GM19193 (cell line): ENCODE results near the gene RNF183.
A peak's percentile ranks its signal among the peaks of the same experiment; 100 is the strongest.

Source experiments
- POLR2A ChIP-seq: IDR thresholded peaks from 4 replicates; pipeline ENCODE4 v1.6.1; 2011; ENCODE audit not compliant: insufficient read depth, insufficient read length; ENCODE audit errors: extremely low read depth

RNF183 gene

DNA sequence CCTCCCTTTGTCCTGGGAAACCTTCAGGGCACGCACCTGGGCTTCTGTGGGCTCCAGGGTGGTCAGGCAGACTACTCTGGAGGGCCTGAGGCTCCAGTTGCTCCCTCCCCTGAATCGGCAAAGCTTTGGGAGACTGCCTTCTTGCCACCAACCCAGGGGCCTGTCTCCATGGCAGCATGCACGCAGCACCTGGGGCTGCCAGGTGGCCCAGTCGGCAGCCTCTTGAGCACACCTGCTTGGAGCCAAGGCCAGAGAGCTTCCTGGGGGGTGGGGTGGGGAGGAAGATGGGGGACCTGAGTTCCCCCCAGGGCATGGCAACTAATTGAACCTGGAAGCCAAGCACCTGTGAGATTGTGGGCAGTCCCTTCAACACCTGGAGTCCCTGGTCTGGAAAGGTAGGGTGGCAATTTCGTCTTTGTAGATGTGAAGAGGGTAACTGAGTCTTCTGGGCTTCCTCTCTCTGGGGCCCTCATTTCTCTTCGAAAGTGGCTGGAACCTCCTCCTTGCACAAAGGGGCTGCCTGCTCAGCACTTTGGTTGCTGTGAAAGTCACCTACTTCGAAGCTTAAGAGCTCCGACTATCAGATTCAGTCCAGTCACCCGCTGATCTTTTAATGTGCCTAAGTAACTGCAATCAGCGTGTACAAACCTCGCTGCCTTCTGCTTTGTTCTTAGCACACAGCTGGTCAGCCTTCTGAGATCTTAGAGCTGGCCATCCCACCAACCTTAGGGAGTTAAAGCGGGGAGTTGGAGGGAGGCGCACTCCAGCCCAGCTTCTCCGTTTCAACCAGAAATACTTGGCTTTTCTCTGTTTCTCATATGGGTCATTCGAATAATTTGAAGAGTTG lies 4.0 kb downstream of the RNF183 start:
- no peak for TF ChIP-seq POLR2A

DNA sequence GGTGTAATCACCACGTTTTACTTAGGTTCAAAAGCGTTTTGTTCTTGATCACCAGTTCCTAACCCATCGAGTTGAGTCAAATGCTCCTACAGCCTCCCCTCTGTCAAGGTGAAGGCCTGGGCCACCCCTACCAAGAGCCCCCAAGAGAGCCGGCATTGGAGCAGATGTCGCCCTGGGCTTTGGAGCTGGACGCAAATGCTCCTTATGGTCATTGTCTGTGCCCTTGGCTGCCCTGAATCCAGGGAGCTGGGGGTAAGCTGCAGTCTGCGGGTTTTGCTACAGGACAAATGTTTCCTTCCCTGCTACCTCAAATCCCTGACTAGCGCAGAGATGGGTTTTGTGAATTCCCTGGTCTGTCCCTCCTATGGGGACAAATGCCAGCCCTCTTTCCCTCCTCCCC lies 4.9 kb downstream of the RNF183 start:
- no peak for TF ChIP-seq POLR2A

DNA sequence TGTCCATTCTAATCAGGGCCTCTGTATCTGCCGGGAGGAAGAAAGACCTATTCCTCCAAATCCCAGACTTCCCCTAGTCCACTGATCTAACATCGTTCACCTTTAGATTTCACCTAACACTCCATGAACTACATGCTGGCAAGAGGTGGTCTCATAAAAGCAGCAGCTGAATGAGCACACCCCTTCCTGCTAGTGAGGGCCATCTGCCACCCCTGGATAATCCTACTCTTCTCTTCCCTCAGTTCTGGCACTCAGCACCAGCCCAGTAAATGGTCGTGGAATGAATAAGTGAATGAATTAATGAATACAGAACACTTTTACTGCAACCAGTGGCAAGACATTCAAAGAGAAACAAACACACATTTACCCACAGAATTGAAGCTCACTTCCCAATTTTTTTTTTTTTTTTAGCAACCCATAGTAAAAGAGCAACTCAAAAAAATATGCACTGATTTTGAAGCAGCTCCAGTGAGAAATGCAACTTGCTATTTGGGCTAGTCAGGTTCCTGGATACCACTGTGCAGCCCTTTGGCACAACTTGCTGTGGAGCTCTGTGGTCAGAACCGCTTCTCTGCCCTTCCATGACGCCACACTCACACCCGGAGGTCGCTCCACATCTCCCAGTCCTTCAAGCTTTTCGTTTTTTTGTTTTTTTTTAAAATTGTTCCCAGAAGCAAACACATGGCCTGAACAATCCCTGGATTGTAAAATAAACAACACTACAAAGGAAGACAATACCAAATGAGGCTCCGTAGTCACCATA lies 6.2 kb downstream of the RNF183 start:
- no peak for TF ChIP-seq POLR2A

DNA sequence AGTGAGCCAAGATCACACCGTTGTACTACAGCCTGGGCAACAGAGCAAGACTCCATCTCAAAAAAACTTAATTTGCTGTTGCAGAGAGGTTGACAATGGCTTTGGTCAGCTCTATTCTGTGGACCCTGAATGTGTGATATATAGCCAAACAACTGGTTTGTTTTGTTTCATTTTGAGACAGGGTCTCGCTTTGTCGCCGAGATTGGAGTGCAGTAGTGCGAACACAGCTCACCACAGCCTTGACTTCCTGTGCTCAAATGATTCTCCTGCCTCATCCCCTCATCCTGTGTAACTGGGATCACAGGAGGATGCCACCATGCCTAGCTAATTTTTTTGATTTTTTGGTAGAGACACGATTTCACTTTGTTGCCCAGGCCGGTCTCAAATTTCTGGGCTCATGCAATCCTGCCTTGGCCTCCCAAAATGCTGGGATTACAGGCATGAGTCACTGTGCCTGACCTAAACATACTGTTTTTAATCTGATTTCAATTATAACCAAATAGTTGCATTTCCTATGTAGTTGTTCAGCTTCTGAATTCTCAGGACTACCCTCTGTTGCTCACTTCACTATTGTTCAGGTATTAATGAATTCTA lies 9.8 kb downstream of the RNF183 start:
- no peak for TF ChIP-seq POLR2A

DNA sequence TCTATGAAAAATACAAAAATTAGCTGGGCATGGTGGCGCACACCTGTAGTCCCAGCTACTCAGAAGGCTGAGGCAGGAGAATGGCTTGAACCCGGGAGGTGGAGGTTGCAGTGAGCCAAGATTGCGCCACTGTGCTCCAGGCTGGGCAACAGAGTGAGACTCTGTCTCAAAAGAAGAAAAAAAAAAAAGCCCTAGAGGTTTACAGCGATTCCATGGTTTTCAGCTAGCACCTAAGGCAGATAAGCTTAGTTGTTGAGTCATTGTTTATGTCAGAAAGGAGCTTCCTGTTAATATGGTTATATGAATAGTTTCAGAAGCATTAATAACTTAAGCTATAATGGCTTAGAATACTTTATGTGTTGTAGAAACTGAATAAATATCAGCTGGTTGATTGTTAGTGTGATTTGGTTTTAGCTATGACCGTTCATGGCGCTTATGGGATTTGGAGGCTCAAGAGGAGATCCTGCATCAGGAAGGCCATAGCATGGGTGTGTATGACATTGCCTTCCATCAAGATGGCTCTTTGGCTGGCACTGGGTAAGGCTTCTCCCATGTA lies 13.0 kb downstream of the RNF183 start:
- TF ChIP-seq POLR2A = no peak

DNA sequence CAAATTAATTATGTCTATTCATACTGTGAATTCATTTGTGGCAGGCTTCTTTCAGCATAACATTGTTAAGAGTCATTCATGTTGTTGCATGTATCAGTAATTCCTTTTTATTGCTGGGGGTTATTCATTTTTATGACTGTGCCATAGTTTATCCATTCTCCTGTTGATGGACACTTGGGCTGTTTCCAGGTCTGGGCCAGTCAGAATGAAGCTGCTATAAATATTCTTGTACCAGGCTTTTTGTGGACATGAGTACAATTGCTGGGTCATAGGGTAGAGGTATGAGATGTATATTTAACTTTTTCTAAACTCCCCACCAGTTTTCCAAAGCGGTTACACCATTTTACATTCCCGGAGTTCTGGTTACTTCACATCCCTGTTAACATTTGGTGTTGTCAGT lies 14.1 kb downstream of the RNF183 start:
- TF ChIP-seq POLR2A = no peak

DNA sequence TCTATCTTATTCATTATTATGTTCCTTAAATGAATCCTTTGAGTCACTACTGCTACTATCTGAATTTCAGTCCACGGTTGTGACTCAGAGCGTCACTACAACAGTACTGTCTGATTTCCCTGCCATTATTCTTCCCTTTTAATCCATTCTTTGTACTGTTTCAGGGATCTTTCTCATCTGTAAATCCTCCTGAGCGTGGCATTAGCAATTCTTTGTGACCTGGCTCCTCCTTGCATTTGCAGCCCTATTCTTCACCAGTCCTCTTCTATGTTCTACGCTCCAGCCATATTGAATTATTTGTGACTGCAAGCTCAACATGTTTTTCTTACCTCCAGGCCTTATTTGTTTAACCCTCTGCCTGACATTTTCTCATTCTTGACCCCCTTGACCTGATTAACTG lies 21.8 kb downstream of the RNF183 start:
- TF ChIP-seq POLR2A = no peak

DNA sequence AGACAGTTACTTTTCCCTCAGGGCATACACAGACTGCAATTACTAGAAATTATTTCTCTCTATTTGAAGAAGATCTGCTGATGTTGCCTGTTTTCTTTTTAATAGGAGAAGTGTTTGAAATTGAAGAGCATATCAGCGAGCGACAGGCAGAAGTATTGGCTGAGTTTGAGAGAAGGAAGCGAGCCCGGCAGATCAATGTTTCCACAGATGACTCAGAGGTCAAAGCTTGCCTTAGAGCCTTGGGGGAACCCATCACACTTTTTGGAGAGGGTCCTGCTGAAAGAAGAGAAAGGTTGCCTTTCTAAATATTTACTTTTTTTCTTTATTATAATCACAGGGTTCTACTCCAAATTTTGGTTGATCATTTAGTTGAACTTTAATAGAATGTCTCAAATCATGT lies 24.3 kb downstream of the RNF183 start:
- TF ChIP-seq POLR2A = no peak

DNA sequence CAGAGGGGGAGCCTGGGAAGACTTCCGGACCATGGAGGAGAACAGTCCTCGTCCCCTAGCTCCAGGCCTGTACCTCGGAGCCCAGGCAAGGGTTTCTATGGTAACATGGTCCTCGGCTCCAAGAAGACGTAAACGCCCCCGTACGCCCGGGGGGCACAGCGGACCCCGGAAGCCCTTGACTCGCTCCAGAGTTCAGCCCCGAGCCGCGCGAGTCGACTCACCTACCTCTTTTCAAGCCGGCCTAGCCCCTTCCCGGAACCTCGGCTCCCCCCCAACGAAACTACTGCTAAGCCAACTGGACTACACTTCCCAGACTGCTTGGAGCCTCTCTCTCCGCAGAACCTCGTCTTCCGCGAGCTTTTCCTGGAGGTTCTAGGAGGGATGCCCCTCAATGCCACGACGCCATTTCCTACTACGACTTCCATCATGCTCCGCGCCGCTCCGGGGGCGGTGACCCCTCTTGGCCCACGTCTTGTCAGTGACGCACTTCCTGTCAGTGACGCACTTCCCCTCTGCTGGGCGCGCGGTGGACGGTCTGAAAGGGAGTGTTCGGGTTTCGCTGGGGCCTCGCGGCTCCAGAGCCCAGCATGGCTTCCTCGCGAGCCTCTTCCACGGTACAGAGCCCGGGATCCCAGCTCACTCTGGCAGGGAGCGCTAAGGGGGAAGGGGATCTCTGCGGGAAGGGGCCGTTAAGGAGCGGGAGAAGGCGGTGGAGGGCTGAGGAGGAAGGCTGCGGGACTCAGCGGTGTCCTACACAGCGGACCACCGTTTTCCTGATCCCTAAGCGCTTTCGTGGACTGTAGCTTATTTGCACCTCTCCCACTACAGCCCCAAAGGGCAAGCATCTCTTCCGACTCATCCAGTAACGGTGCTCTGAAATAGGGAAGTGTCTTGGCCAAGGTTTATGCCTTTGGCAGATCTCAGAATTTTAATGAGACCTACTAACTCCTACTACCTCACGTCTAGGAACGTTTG lies 27.7 kb downstream of the RNF183 start, which contains the start of the genes CDC26 and PRPF4:
Gene CDC26 (minus strand): TSS at position 416 of the 975 bp plus-strand sequence. CDS start 3,065 bp downstream, outside the sequence.
Gene PRPF4 (plus strand): TSS at position 502 of the 975 bp plus-strand sequence. CDS start 86 bp downstream, at position 588.
- TF ChIP-seq POLR2A = peak; percentile 96

DNA sequence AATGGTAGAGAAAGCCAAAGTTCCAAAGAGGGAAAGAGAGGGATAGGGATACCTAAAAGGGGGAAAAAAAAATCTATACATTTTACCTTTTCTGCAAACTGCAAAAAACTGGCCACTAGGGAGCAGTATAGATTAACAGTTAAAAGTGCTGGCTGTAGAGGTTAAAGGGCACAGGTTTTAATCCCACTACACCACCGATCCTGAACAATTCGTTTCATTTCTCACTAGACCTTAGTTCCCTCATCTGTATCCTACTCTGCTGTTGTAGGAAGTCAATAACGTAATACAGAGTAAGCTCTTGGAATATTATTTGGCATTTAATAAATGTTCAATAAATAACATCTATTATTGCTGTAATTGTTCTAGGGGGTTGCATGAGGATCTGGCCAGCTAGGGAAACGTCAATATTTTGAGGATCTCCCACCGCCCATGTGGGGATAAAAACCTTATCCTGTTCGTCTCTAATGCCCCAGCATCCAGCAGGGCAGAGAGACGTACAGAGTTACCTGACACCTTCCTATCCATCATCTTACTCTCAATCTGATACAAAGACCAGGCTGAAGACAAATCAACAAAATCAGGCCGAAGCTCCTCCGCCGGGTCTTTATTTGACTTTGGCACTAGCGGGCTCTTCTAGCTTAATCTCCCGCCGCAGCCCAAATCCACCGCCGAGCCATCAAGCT lies 28.6 kb downstream of the RNF183 start:
- no peak for TF ChIP-seq POLR2A

DNA sequence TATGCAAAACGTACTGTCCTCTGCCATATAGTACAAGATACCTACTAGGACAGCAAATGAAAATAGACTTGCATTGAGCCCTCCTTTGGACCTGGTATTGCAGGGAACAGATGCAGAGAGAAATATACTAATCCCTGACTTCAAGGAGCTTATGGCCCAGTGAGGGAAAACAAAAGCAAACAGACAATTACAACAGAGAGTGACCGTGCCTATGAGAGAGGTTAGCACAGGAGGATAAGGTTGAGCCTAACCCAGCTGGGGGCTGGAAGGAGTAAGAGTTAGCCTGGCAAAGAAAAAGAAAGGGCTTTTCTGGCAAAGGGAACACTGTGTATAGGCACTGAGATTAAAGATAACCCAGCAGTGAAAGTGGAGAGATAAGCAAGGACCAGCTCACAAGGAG lies 33.3 kb downstream of the RNF183 start:
- TF ChIP-seq POLR2A = no peak

DNA sequence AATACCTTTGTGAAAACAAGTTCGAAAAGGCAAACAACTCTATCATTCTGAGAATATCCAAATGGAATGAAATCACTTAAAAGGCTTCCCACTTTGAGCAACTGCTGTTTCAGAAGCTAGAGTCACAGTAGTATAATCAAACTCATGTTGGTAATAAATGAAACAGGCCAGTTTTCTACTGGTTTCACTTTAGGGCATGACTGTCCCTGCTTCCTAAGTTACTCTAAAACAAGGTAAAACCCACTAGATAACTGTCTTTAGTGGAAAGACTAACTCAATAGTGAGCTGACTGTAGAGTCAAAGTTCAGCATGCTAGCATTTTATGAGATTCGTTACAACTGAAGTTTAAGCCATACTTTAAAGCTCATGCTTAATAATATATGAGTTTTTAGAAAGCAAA lies 33.8 kb downstream of the RNF183 start:
- no peak for TF ChIP-seq POLR2A

DNA sequence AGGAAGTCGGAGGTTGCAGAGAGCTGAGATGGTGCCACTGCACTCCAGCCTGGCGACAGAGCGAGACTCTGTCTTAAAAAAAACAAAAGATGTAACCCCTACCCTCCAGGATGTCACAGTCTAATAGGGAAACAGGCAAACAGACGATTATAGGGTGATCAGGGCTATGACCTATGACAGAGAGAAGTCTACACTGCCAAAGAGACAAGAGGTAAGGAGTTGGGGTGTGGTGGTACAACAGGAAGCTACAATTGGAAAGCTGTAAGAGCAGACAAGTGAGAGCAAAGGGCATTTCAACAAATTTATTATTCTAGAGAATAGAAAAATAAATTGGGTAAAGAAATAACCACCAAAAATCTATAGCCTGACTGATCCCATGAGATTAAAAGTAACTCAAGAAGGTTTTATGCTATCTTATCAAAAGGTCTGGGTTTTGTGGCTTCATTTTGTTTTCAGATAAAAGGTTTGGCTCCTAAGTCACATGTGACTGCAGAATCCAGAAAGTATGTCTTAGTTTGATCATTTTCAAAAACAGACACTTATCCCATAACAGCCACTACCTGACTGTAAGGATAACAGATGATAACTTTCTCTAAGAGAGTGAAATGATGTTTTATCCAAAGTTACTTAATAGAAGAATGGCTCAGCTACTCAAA lies 35.1 kb downstream of the RNF183 start:
- TF ChIP-seq POLR2A = no peak
